Hepatic stellate cell (primary cell): ENCODE data around the gene DBNL.

Source experiments
- DNase-seq: peaks from one replicate; pipeline ENCODE4 v3.0.0; 2011; ENCODE audit warnings: low spot score

The DBNL gene

GRCh38 chr7:44062180-44062902, 17.8 kb downstream of the DBNL start:
- no peak for DNase-seq

GRCh38 chr7:44062903-44063295, 18.4 kb downstream of the DBNL start:
- DNase-seq, result no peak

DNA sequence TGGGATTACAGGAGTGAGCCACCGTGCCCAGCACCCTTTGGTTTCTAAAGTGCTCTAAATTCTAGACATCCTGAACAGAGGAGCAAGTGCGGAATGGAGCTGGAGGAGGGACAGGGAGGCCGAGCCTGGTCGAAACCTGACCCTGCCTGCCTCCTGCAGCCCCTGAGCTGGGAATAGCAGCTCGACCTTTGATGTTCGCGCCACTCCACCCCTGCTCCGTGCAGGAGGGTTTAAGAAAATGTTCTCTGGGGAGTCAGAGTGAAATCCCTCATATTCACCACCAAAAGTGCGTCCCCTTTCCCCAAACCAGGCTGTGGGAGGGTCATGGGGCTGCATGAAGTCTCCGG, 19.0 kb downstream of the DBNL start:
- no peak for DNase-seq

DNA sequence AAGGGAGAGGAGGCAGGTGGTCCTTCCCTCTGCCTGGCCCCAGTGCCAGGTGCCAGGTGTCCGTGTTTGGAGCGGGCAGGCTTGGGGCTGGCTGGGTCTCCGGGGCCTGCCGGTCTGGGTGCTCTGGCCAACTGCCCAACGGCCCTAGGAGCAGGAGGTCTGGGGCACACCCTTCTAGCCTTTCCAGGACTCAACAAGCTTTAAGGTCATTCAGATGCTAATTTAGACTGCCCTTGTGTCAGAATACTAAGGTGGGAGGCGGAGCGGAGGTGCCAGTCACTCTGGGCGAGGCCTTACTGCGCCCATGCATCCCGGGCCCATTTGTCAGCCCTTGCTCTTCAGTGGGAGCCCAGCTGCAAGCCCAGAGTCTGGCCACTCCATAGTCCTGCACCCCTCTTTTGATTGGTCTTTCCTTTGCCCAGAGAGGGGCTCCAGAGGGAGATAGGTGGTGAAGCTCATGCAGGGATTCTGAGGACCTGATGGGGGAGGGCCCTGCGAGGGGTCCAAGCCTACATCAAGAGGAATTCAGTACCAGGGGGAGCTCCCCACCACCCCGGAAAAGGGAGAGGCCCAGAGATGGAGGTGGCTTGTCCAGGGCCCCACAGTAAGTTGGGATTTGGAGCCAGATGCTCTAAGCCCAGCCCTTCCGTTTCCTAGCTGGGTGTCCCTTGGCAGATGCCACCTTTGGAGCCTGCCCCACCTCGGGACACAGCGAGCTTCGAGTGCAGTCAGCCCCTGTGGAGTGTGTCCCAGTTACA, 19.6 kb downstream of the DBNL start:
- no peak for DNase-seq

DNA sequence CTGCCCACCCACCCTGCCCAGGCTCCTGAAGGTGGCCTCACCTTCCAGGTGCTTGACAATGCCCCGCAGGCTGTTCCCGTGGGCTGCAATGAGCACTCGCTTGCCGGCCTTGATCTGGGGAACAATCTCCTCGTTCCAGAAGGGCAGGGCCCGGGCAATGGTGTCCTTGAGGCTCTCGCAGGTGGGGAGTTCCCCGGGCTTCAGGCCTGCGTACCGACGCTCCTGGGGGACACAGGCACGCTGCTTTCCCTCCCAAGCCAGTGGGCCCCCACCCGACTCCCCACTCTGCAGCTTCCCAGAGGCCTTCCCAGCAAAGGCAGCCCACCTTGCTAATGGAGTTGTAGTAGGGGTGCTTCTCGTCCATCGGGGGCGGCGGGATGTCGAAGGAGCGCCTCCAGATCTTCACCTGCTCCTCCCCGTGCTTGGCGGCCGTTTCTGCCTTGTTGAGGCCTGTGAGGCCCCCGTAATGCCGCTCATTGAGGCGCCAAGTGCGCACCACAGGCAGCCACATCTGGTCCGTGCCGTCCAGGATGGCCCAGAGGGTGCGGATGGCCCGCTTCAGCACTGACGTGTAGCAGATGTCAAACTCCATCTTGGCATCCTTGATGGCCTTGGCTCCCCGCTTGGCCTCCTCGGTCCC, 20.4 kb downstream of the DBNL start:
- no peak for DNase-seq

GRCh38 chr7:44065431-44066110, 21.1 kb downstream of the DBNL start, which contains the start of gene PGAM2:
TSS of gene PGAM2 (minus strand) at chr7:44065567. CDS start at chr7:44065529, 38 bp downstream.
- no peak for DNase-seq

DNA sequence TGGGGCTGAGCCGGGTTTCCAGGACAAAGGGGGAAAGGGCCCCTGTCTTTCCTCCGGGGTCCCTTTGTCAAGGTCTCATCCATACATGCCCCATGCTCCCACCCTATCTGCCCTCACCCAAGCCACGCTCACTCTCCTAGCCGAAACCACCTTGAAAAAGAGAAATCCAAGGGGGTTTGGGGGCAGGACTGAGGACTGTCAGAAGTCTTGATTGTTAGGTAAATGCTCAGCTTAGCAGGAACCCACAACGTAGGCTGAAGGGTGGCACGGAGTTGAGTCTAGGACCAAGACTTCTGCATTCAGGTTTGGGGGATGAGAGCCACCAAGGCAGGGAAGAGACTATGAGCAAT, 21.6 kb downstream of the DBNL start:
- DNase-seq, result no peak

DNA sequence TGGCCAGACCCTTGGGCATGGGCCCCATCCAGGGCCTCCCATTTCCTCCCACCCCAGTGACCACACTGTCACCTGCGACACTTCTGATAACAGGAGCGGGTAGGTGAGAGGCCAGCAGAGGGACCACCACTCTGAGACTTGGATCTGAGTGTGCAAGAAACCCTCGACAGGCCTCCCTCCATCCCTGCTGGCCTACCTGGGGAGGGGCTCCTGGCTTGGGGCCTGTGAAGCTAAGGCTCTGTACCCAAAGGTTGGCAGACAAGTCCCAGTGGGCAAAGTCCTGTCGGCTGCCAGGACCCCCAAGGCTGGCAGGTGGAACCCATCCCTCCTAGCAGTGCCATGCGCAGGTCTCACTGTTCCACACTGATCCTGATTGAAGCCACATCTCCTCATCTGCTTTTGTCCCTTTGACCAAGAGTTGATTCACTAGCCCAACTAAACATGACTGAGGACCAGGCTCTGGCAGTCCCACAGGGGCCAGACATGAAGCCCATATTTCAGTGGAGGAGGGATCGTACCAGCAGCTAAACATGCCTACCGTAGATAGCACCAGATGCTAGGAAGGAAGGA, 22.1 kb downstream of the DBNL start:
- DNase-seq, result no peak

- DNase-seq, result no peak
Measured at GRCh38 chr7:44067064-44067951, 22.8 kb downstream of the DBNL start.

- DNase-seq, result no peak
Measured at GRCh38 chr7:44068054-44068453, 23.6 kb downstream of the DBNL start.

GRCh38 chr7:44071726-44072363, 27.3 kb downstream of the DBNL start:
- no peak for DNase-seq

- DNase-seq, result peak; percentile 91
Measured at GRCh38 chr7:44072364-44073231, 28.1 kb downstream of the DBNL start.

DNA sequence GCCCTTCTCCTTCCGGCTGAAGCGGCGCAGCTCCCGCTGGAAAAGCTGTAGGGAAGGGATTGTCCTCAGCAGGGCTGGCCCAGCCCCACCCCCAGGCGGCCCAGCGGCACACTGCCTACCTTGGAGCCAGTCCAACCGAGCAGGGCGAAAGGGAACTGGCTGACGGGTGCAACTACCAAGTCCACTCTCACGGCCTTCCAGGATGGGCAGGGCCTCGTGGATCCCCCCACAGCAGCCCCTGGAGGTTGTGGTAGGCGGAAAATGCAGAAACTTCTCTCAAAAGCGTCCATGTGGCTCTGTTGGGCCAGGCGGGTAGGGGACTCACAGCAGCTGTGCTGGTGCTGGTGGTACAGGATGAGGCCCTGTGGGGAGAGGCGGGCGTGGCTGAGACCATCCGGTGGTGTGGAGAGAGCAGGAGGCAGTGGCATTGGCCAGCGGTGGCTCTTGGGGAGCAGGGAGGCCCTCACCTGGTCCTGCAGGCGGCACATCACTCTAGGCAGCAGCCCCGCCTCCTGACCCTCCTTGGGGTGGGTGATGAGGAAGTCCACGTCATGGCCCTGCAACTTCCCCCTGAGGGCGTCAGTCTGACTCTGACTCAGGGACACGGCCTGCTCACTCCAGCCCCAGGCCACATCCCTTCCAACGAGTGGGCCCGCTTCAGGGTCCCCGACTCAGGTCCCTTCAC, 29.3 kb downstream of the DBNL start:
- DNase-seq, result no peak

DNA sequence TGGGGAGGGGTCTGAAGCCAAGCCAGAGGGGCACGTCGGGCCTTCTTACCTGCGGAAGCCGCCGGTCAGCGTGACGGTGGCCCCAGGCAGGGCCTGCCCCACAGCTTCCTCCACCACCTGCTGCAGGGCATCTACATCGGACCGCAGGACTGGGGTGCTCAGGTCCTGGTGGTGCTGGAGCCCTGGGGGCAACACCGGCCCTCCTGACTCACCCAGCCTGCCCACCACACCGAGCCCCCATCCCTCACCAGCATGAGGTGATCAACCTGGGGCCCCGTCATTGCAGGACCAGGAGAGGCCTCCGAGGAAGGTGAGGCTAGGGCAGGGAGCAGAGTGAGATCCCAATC, 29.8 kb downstream of the DBNL start:
- DNase-seq, result no peak

GRCh38 chr7:44075296-44076075, 31.0 kb downstream of the DBNL start:
- no peak for DNase-seq

- no peak for DNase-seq
Measured at GRCh38 chr7:44076101-44076895, 31.8 kb downstream of the DBNL start.

GRCh38 chr7:44077061-44077460, 32.6 kb downstream of the DBNL start:
- DNase-seq, result no peak

DNA sequence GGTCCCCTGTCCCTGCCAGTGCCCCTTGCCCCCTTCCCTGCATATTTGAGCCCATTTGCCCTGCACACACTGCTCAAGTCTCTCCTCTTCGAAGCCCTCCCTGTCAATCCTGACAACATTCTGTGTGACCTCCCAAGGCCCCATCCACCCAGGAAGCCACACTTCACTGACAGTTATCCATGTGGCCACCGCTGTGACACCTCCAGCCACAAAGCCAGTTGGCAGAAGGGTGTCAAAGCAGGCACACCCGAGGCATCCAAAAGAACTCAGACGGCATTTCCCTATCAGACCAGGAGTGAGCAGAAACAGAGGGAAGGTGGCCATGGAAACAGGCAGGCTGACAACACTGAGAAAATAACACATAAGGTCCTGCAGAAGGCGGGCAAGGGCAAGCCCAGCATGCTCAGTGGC, 33.2 kb downstream of the DBNL start:
- DNase-seq, result no peak
